OCI-LY7 (cell line): Measurements from ENCODE around the gene IGF1R. TPM values are rescaled to one million over a fixed set of nuclear protein-coding genes. Genes with fewer than 3 reads are reported as not detected.

Experiments used
- BruUV-seq: library from RNA; stranded (reverse); fragments of 400-500 nt; replicated peaks from 2 replicates; lab custom pipeline; 2021; lab: Mats Ljungman, UMichigan
- CTCF ChIA-PET: fragments of 300-600 bp; sonication (Branson Sonifier 250); formaldehyde crosslinking; loops from one replicate; lab custom pipeline; 2022; ENCODE audit warnings: antibody characterized with exemption; ENCODE audit not compliant: unreplicated experiment; lab: Charles Lee
- POLR2A ChIA-PET: fragments of 300-600 bp; sonication (Branson Sonifier 250); formaldehyde crosslinking; loops from one replicate; lab custom pipeline; 2022; ENCODE audit warnings: antibody characterized with exemption; lab: Charles Lee
- DNase-seq: peaks from one replicate; pipeline ENCODE4 v3.0.0-alpha.2; 2015; ENCODE audit warnings: low spot score
- H2AFZ ChIP-seq: fragments of 200-600 bp; sonication (generic), shearing (Covaris generic); 2 replicates; pipeline ENCODE4 v1.6.1; 2014; ENCODE audit warnings: mild to moderate bottlenecking, antibody characterized with exemption, low read length, moderate library complexity
- H3K27ac ChIP-seq: fragments of 200-600 bp; sonication (generic); 2 replicates; pipeline ENCODE4 v1.5.1; 2014; ENCODE audit warnings: mixed run types, low read depth, mild to moderate bottlenecking, moderate library complexity, low read length, inconsistent platforms; ENCODE audit not compliant: poor library complexity, severe bottlenecking
- H3K36me3 ChIP-seq: fragments of 200-600 bp; sonication (generic); 2 replicates; pipeline ENCODE4 v1.6.1; 2014; ENCODE audit warnings: mild to moderate bottlenecking, antibody characterized with exemption, low read length, moderate library complexity, mixed read lengths; ENCODE audit not compliant: insufficient read depth
- H3K4me1 ChIP-seq: fragments of 200-600 bp; sonication (generic); 2 replicates; pipeline ENCODE4 v1.5.1; 2014; ENCODE audit warnings: mild to moderate bottlenecking, low read length; ENCODE audit not compliant: insufficient read depth, poor library complexity, severe bottlenecking
- H3K4me2 ChIP-seq: fragments of 200-600 bp; sonication (generic); 2 replicates; pipeline ENCODE4 v1.6.1; 2014; ENCODE audit warnings: mild to moderate bottlenecking, low read length
- H3K4me3 ChIP-seq: fragments of 200-600 bp; sonication (generic); 2 replicates; pipeline ENCODE4 v1.5.1; 2014; ENCODE audit warnings: mild to moderate bottlenecking, low read depth, low read length; ENCODE audit not compliant: poor library complexity, severe bottlenecking
- H3K79me2 ChIP-seq: fragments of 200-600 bp; sonication (generic); 2 replicates; pipeline ENCODE4 v1.6.1; 2016; ENCODE audit warnings: low read depth, mild to moderate bottlenecking, low read length, moderate library complexity, mixed read lengths; ENCODE audit not compliant: insufficient read depth
- H3K9me2 ChIP-seq: fragments of 200-600 bp; sonication (generic); 2 replicates; pipeline ENCODE4 v1.6.1; 2016; ENCODE audit warnings: mild to moderate bottlenecking, low read length, mixed read lengths; ENCODE audit not compliant: insufficient read depth
- H3K9me3 ChIP-seq: fragments of 200-600 bp; sonication (generic); 2 replicates; pipeline ENCODE4 v1.6.1; 2014; ENCODE audit warnings: mild to moderate bottlenecking, mixed run types, low read length, mixed read lengths
- H4K20me1 ChIP-seq: fragments of 200-600 bp; sonication (generic); 2 replicates; pipeline ENCODE4 v1.6.1; 2014; ENCODE audit warnings: mild to moderate bottlenecking, antibody characterized with exemption, low read length, moderate library complexity, mixed read lengths; ENCODE audit not compliant: insufficient read depth
- CTCF ChIP-seq: fragments of 200-600 bp; sonication (generic); conservative IDR thresholded peaks from 2 replicates; pipeline ENCODE4 v1.5.1; 2014; ENCODE audit warnings: mild to moderate bottlenecking, antibody characterized with exemption, low read length, moderate library complexity, mixed read lengths
- EZH2phosphoT487 ChIP-seq: fragments of 200-600 bp; sonication (generic); IDR thresholded peaks from 2 replicates; pipeline ENCODE4 v1.6.1; 2018; ENCODE audit warnings: low read depth, borderline replicate concordance, mild to moderate bottlenecking, mixed run types, antibody characterized with exemption, low read length, moderate library complexity, mixed read lengths
- intact Hi-C: fragments of 100-400 bp; cut with micrococcal nuclease; formaldehyde crosslinking; loops from one replicate; pipeline ENCODE4 v1.10.0; 2022; ENCODE audit not compliant: unreplicated experiment
- total RNA-seq, 2 experiments: library from RNA; depleted of rRNA in 1 of 2; stranded (reverse); fragments of >200 nt in 1 of 2; shearing (Covaris generic) in 1 of 2; gene quantifications; 2 replicates each; pipeline ENCODE4 v1.2.3, GENCODE V29; 2014 to 2022

Gene IGF1R
- total RNA-seq, 2 experiments from 2014 or later = 26.5 to 29.1 TPM

DNA sequence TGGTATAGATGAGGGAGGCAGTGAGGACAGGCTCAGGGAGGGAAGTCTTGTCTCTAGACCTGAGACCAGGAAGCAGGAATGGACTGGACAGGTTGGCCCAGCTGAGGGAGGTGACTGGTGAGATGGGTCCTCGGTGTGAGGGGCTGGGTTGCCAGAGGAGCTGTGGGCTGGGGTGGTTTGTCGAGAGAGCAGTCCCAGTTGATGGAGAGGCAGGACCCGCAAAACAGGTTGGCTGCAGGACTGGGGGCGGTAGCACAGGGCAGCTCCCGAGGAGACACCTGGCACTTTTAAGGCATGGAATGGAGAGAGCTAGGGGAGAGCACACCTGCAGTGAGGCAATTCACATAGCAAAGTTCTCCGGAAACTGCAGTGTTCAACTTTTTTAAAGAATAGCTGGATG, 14.7 kb downstream of the IGF1R start:
- no peaks in the 10 kb centered on the region for H3K79me2 ChIP-seq
- no peak overlapping the region for H3K27ac ChIP-seq
- TF ChIP-seq CTCF (no peak), EZH2phosphoT487 (no peak)
- H2AFZ ChIP-seq = no peak overlapping the region
- no peak for DNase-seq
- H3K9me3 ChIP-seq = no peaks in the 10 kb centered on the region
- ChIA-PET CTCF (no interaction called here), POLR2A (interaction anchor here (0.9 kb wide), 1 partner anchor 10 kb away, joined by 3 read pairs; no protein-coding TSS in a partner anchor)
- H4K20me1 ChIP-seq = peaks cover 17% of the 10 kb centered on the region
- no peaks in the 10 kb centered on the region for H3K4me1 ChIP-seq
- H3K4me3 ChIP-seq = no peak overlapping the region
- H3K9me2 ChIP-seq = no peaks in the 10 kb centered on the region
- BruUV-seq = no TSS peak
- no peak overlapping the region for H3K4me2 ChIP-seq
- intact Hi-C loops = no loop called here
- no peaks in the 10 kb centered on the region for H3K36me3 ChIP-seq

- no peak overlapping the region for H3K4me2 ChIP-seq
- H3K79me2 ChIP-seq = no peaks in the 10 kb centered on the region
- H4K20me1 ChIP-seq = peaks cover 16% of the 10 kb centered on the region
- H3K36me3 ChIP-seq = no peaks in the 10 kb centered on the region
- CTCF ChIA-PET = no interaction called here
- TF ChIP-seq EZH2phosphoT487 = no peak
- no peak for TF ChIP-seq CTCF
- no peak overlapping the region for H3K4me3 ChIP-seq
- no peak overlapping the region for H3K27ac ChIP-seq
- no peaks in the 10 kb centered on the region for H3K4me1 ChIP-seq
- no TSS peak for BruUV-seq
- H2AFZ ChIP-seq = no peak overlapping the region
- H3K9me2 ChIP-seq = no peaks in the 10 kb centered on the region
- DNase-seq = no peak
- POLR2A ChIA-PET = interaction anchor here (0.9 kb wide), 1 partner anchor 10 kb away, joined by 3 read pairs; no protein-coding TSS in a partner anchor
- intact Hi-C loops = no loop called here
- no peaks in the 10 kb centered on the region for H3K9me3 ChIP-seq
Observed at GRCh38 chr15:98663606-98664005, 15.3 kb downstream of the IGF1R start.

DNA sequence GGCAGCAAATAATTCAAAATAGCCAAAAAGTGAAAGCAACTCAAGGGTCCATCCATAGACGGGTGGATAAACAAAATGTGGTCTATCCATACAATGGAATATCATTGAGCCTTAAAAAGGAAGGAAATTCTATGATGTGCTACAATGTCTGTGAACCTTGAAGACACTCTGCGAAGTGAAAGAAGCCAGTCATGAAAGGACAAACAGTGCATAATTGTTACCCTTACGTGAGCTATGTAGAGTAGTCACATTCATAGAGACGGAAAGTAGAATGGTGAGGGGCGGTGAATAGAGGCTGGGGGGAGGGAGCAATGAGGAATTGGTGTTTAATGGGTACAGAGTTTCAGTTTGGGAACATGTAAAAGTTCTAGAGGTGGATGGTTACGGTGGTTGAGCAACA, 18.1 kb downstream of the IGF1R start:
- intact Hi-C loops = no loop called here
- Histone ChIP-seq H3K4me2 (no peak overlapping the region), H3K4me3 (no peak overlapping the region), H4K20me1 (peaks cover 4% of the 10 kb centered on the region; the same call in 1 of the 2 replicates), H3K9me3 (no peaks in the 10 kb centered on the region), H3K36me3 (no peaks in the 10 kb centered on the region), H2AFZ (no peak overlapping the region), H3K4me1 (no peaks in the 10 kb centered on the region), H3K79me2 (no peaks in the 10 kb centered on the region), H3K27ac (no peak overlapping the region), H3K9me2 (no peaks in the 10 kb centered on the region)
- no peak for TF ChIP-seq EZH2phosphoT487
- TF ChIP-seq CTCF = no peak
- DNase-seq = no peak
- ChIA-PET POLR2A (interaction anchor here (1.2 kb wide), 1 partner anchor 14 kb away, joined by 3 read pairs; no protein-coding TSS in a partner anchor), CTCF (no interaction called here)
- no TSS peak for BruUV-seq
